ENCODE measurements around the gene NDUFAB1.
A peak's percentile ranks its signal among the peaks of the same experiment; 100 is the strongest.
"Not testable (repeated sequence)": the region's sequence is repeated elsewhere in the genome, so short reads cannot be mapped to it uniquely, and the experiment has no call there.

Gene NDUFAB1

GRCh38 chr16:23584186-23585076 lies 11.7 kb downstream of the NDUFAB1 start:
- no peak for DNase-seq (ENCODE audit: low spot score)

- not testable (repeated sequence) for DNase-seq (ENCODE audit: low spot score)
Measured at GRCh38 chr16:23583271-23583670, 12.8 kb downstream of the NDUFAB1 start.

GRCh38 chr16:23581764-23582163 lies 14.4 kb downstream of the NDUFAB1 start:
- DNase-seq (ENCODE audit: low spot score) = no peak

- no peak for DNase-seq (ENCODE audit: low spot score)
Measured at GRCh38 chr16:23580391-23580790, 15.7 kb downstream of the NDUFAB1 start.

- no peak for DNase-seq (ENCODE audit: low spot score)
Measured at GRCh38 chr16:23579371-23579770, 16.7 kb downstream of the NDUFAB1 start.

GRCh38 chr16:23578101-23578830 lies 17.9 kb downstream of the NDUFAB1 start:
- DNase-seq (ENCODE audit: low spot score) = no peak

GRCh38 chr16:23577493-23577892 lies 18.6 kb downstream of the NDUFAB1 start:
- DNase-seq (ENCODE audit: low spot score) = no peak

- DNase-seq (ENCODE audit: low spot score) = no peak
Measured at GRCh38 chr16:23575834-23576233, 20.3 kb downstream of the NDUFAB1 start.

- no peak for DNase-seq (ENCODE audit: low spot score)
Measured at GRCh38 chr16:23573817-23574216, 22.3 kb downstream of the NDUFAB1 start.

GRCh38 chr16:23572394-23572793 lies 23.7 kb downstream of the NDUFAB1 start:
- no peak for DNase-seq (ENCODE audit: low spot score)

GRCh38 chr16:23571895-23572294 lies 24.2 kb downstream of the NDUFAB1 start:
- no peak for DNase-seq (ENCODE audit: low spot score)

- no peak for DNase-seq (ENCODE audit: low spot score)
Measured at GRCh38 chr16:23570992-23571632, 25.0 kb downstream of the NDUFAB1 start.

- DNase-seq (ENCODE audit: low spot score) = no peak
Measured at GRCh38 chr16:23567602-23568001, 28.5 kb downstream of the NDUFAB1 start.

- no peak for DNase-seq (ENCODE audit: low spot score)
Measured at GRCh38 chr16:23566724-23567123, 29.4 kb downstream of the NDUFAB1 start.

GRCh38 chr16:23564575-23565363 lies 31.3 kb downstream of the NDUFAB1 start:
- DNase-seq (ENCODE audit: low spot score) = no peak

- DNase-seq (ENCODE audit: low spot score) = no peak
Measured at GRCh38 chr16:23563186-23563585, 32.9 kb downstream of the NDUFAB1 start.

- no peak for DNase-seq (ENCODE audit: low spot score)
Measured at GRCh38 chr16:23562505-23562904, 33.6 kb downstream of the NDUFAB1 start.

- DNase-seq (ENCODE audit: low spot score) = no peak
Measured at GRCh38 chr16:23561586-23561985, 34.5 kb downstream of the NDUFAB1 start.

GRCh38 chr16:23557779-23558702 lies 38.1 kb downstream of the NDUFAB1 start:
- no peak for DNase-seq (ENCODE audit: low spot score)

GRCh38 chr16:23556881-23557778 lies 39.0 kb downstream of the NDUFAB1 start, which contains the start of the genes EARS2 and UBFD1:
TSS of gene EARS2 (minus strand) at chr16:23557350. CDS start at chr16:23557343, 7 bp downstream.
TSS of gene UBFD1 (plus strand) at chr16:23557727. CDS start at chr16:23557743, 16 bp downstream.
- DNase-seq (ENCODE audit: low spot score) = peak; percentile 97

All from CD4-positive, alpha-beta T cell treated with Interleukin-15 for 4 hours (primary cell).